ENCODE data around the gene FHIT. TPM values are rescaled to one million over a fixed set of nuclear protein-coding genes. Genes with fewer than 3 reads are reported as not detected.

Gene FHIT
- total RNA-seq, 4 donors from 2014 or later, result 4.6 to 6.1 (median 5.7) TPM

GRCh38 chr3:60388731-60389130 is 862.5 kb downstream of the FHIT start:
- no peak for TF ChIP-seq EP300 (IDR thresholded peaks at IDR 0.05)
- no peak for TF ChIP-seq CTCF (IDR thresholded peaks at IDR 0.05)
- no peak for TF ChIP-seq POLR2AphosphoS5 (IDR thresholded peaks at IDR 0.05)
- TF ChIP-seq POLR2A (IDR thresholded peaks at IDR 0.05; ENCODE audit: low read depth), result no peak
- intact Hi-C loops (cut with DNase I), result no loop called here
- Histone ChIP-seq H3K4me1 (no peaks in the 10 kb centered on the region), H3K27me3 (no peaks in the 10 kb centered on the region), H3K27ac (replicated peaks in 1 of 4) (no peak overlapping the region), H3K9me3 (no peaks in the 10 kb centered on the region), H3K4me3 (no peak overlapping the region), H3K36me3 (no peaks in the 10 kb centered on the region)
- WGBS, result 85% methylated on average over 2 of the region's 2 CpGs
- no peak for DNase-seq (ENCODE audit: extremely low spot score)

GRCh38 chr3:60386306-60386705 is 864.9 kb downstream of the FHIT start:
- H3K36me3 ChIP-seq, result no peaks in the 10 kb centered on the region
- no peaks in the 10 kb centered on the region for H3K4me1 ChIP-seq
- no peak overlapping the region for H3K27ac ChIP-seq (replicated peaks in 1 of 4)
- no peak for DNase-seq (ENCODE audit: extremely low spot score)
- H3K9me3 ChIP-seq, result no peaks in the 10 kb centered on the region
- intact Hi-C loops (cut with DNase I), result no loop called here
- 75% methylated on average over 3 of the region's 3 CpGs for WGBS
- H3K27me3 ChIP-seq, result no peaks in the 10 kb centered on the region
- H3K4me3 ChIP-seq, result no peak overlapping the region
- TF ChIP-seq CTCF (IDR thresholded peaks at IDR 0.05) (no peak), POLR2A (IDR thresholded peaks at IDR 0.05; ENCODE audit: low read depth) (no peak), EP300 (IDR thresholded peaks at IDR 0.05) (no peak), POLR2AphosphoS5 (IDR thresholded peaks at IDR 0.05) (no peak)

GRCh38 chr3:60384341-60384740 is 866.9 kb downstream of the FHIT start:
- Histone ChIP-seq H3K27ac (replicated peaks in 1 of 4) (no peak overlapping the region), H3K36me3 (no peaks in the 10 kb centered on the region), H3K4me1 (no peaks in the 10 kb centered on the region), H3K9me3 (no peaks in the 10 kb centered on the region), H3K4me3 (no peak overlapping the region), H3K27me3 (no peaks in the 10 kb centered on the region)
- intact Hi-C loops (cut with DNase I), result no loop called here
- 65% methylated on average over 5 of the region's 5 CpGs for WGBS
- no peak for DNase-seq (ENCODE audit: extremely low spot score)
- no peak for TF ChIP-seq POLR2AphosphoS5 (IDR thresholded peaks at IDR 0.05)
- no peak for TF ChIP-seq CTCF (IDR thresholded peaks at IDR 0.05)
- TF ChIP-seq POLR2A (IDR thresholded peaks at IDR 0.05; ENCODE audit: low read depth), result no peak

- H3K4me1 ChIP-seq, result no peaks in the 10 kb centered on the region
- intact Hi-C loops (cut with DNase I), result no loop called here
- WGBS, result 92% methylated on average over 2 of the region's 2 CpGs
- no peak overlapping the region for H3K4me3 ChIP-seq
- no peak for DNase-seq (ENCODE audit: extremely low spot score)
- H3K27me3 ChIP-seq, result no peaks in the 10 kb centered on the region
- TF ChIP-seq POLR2A (IDR thresholded peaks at IDR 0.05; ENCODE audit: low read depth) (no peak), POLR2AphosphoS5 (IDR thresholded peaks at IDR 0.05) (no peak), EP300 (IDR thresholded peaks at IDR 0.05) (no peak), CTCF (IDR thresholded peaks at IDR 0.05) (no peak)
- no peaks in the 10 kb centered on the region for H3K36me3 ChIP-seq
- no peak overlapping the region for H3K27ac ChIP-seq (replicated peaks in 1 of 4)
- H3K9me3 ChIP-seq, result no peaks in the 10 kb centered on the region
Measured at GRCh38 chr3:60383345-60383744, 867.9 kb downstream of the FHIT start.

GRCh38 chr3:60366486-60366885 is 884.8 kb downstream of the FHIT start:
- no peaks in the 10 kb centered on the region for H3K9me3 ChIP-seq
- WGBS, result 89% methylated on average over 2 of the region's 2 CpGs
- no peak for DNase-seq (ENCODE audit: extremely low spot score)
- no peak for TF ChIP-seq POLR2A (IDR thresholded peaks at IDR 0.05; ENCODE audit: low read depth)
- no peak for TF ChIP-seq EP300 (IDR thresholded peaks at IDR 0.05)
- TF ChIP-seq CTCF (IDR thresholded peaks at IDR 0.05), result no peak
- no peak for TF ChIP-seq POLR2AphosphoS5 (IDR thresholded peaks at IDR 0.05)
- intact Hi-C loops (cut with DNase I), result no loop called here
- no peaks in the 10 kb centered on the region for H3K27me3 ChIP-seq
- no peaks in the 10 kb centered on the region for H3K4me1 ChIP-seq
- H3K4me3 ChIP-seq, result no peak overlapping the region
- H3K36me3 ChIP-seq, result no peaks in the 10 kb centered on the region
- no peak overlapping the region for H3K27ac ChIP-seq (replicated peaks in 1 of 4)

All from esophagus muscularis mucosa (tissue), 4 donors.